Esophagus squamous epithelium (tissue), 4 donors: Measurements from ENCODE around the gene EXPH5.

Experiments used
- CTCF ChIP-seq, 6 experiments: fragments of 450-650 bp in 4 of 6; fragments of 200-600 bp in 2 of 6; sonication (generic) in 2 of 6; IDR thresholded peaks; one replicate each; pipeline ENCODE4 v1.5.1; 2016 to 2019; ENCODE audit warnings: antibody characterized with exemption in 6 of 6, mild to moderate bottlenecking in 4 of 6, moderate library complexity in 4 of 6
- POLR2A ChIP-seq, 4 donors: fragments of 450-650 bp; IDR thresholded peaks; one replicate each; pipeline ENCODE4 v1.6.1; 2017; ENCODE audit warnings: antibody characterized with exemption in 4 of 4, mild to moderate bottlenecking in 4 of 4, moderate library complexity in 3 of 4

GRCh38 chr11:108549319-108549885, 44.2 kb downstream of the EXPH5 start:
- TF ChIP-seq CTCF (IDR thresholded peaks at IDR 0.05) (no peak), POLR2A (IDR thresholded peaks at IDR 0.05) (no peak)
